Measurements from ENCODE around the gene RIN3. TPM values are rescaled to one million over a fixed set of nuclear protein-coding genes. Genes with fewer than 3 reads are reported as not detected.

Gene RIN3
- total RNA-seq, 1 donor from 2014 or later = 4.4 TPM

- no peak for DNase-seq (ENCODE audit: low read depth in 2 of 2)
These were observed 16.3 kb downstream of the RIN3 start for GRCh38 chr14:92529903-92530302.

DNA sequence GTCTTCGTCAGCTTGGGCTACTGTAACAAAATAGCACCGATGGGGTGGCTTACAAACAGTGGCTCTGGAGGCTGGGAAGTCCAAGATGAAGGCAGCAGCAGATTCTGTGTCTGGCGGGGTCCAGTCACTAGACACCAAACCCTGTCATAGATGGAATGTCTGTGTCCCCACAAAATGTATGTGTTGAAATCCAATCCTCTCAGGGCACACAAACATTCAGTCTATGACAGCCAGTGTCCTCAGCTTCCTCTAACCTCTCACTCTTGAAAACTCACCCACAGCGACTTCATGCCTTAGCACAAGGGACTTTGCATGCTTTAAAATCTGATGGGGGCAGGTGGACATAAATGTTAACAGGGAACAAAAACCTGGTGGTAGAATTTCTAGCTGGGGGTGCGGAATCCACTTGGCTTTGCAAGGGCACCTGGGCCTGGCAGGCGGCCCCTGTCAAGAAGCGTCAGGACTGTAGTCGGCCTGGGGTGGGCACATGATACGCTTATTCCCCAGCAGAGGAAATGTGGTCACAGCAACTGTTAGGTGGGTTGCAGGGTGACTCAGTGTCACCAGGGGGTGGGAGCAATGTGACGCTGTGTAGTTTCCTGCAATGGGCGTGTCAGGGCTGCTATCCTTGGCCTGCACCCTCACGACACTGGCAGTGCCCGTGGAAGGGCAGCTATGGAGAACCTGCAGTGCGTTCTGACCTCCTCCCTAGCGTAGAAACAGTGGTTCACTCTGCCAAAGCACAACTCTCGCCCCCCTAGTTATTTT, 17.7 kb downstream of the RIN3 start:
- peak; percentile 24 to 58 for DNase-seq (ENCODE audit: low read depth in 2 of 2)

- DNase-seq (ENCODE audit: low read depth in 2 of 2) = no peak
These were observed 19.0 kb downstream of the RIN3 start for GRCh38 chr14:92532490-92533163.

GRCh38 chr14:92534932-92535643, 21.5 kb downstream of the RIN3 start:
- peak in 1 of 2 donors; percentile 28 for DNase-seq (ENCODE audit: low read depth in 2 of 2)

DNA sequence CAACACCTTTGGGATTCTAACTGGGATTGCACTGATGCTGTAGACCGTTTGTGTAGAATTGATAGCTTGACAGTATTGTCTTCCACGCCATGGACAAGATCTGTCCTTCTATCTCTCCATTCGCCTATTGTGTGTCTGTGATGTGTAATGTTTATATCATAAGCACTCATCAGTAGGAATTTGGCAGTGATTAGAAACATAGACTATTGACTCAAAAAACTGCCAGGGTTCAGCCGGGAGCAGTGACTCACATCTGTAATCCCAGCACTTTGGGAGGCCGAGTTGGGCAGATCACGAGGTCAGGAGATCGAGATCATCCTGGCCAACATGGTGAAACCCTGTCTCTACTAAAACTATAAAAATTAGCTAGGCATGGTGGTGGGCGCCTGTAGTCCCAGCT, 22.6 kb downstream of the RIN3 start:
- peak; percentile 67 to 71 for DNase-seq (ENCODE audit: low read depth in 2 of 2)

GRCh38 chr14:92538412-92538985, 24.9 kb downstream of the RIN3 start:
- no peak for DNase-seq (ENCODE audit: low read depth in 2 of 2)

- no peak for DNase-seq (ENCODE audit: low read depth in 2 of 2)
These were observed 25.8 kb downstream of the RIN3 start for GRCh38 chr14:92539419-92539818.

- DNase-seq (ENCODE audit: low read depth in 2 of 2) = peak; percentile 65 to 70
These were observed 26.3 kb downstream of the RIN3 start for GRCh38 chr14:92539875-92540274.

- peak; percentile 88 to 100 for DNase-seq (ENCODE audit: low read depth in 2 of 2)
These were observed 27.0 kb downstream of the RIN3 start for GRCh38 chr14:92540472-92541048.

- no peak for DNase-seq (ENCODE audit: low read depth in 2 of 2)
These were observed 29.4 kb downstream of the RIN3 start for GRCh38 chr14:92542766-92543554.

DNA sequence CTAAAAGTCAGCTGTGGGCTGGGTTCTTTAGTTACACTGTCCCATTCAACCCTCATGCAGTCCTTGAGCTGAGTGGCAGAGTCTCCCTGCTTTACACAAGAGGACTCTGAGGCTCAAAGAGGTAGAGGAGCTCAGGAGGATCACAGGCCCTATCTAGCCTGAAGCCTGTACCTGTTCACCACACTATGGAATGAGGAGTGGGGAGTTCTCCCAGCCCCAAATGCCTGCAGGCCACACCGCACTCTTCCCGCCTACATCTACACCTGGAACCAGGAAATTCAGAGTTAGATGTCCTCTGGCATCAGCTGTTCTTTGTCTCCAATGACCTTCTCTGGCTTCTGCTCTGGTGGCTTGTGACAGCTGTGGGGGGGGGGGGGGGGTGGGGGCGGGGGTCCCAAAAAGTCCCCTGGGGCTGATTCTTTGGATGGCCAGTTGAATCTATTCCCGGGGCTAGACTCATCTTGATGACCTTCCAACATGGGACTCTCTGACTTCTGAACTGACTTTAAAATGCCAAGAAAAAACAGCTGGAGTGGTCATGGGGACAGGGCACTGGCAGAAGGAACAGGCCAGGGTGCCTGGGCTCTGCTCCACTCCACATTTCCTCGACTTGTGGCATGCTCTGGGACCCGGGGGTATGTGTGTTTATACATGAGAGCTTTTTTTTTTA, 30.6 kb downstream of the RIN3 start:
- no peak for DNase-seq (ENCODE audit: low read depth in 2 of 2)

DNA sequence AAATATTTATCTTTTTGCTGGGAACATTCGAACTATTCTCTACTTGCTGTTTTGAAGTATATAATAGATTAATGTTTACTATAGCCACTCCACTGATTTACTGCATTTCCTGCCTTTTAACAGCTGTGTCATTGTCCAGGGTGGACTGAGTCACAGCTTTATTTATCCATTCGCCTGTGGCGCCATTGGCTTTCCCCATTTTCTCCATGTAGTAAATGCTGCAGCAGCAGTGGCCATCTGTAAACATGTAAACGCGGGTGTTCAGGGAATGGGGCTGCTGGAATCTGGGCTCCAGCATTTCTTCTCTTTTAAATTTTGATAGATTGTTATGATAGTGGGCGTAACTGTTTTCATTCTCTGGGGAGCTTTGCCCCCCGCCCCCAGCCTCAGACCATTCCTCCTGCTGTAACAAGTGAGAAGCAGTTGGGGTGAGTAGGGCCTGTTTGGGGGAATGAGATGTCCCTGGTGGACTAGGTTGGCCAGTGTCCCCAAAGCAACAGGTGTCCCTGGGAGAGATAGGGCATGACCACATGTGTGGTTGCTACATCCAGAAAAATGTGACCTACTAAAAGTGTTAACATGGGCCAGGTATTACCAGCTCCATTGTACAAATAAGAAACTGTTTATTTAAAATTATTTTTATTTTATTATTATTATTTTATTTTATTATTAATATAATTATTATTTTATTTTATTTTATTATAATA, 32.9 kb downstream of the RIN3 start:
- DNase-seq (ENCODE audit: low read depth in 2 of 2) = peak; percentile 39 to 90

DNA sequence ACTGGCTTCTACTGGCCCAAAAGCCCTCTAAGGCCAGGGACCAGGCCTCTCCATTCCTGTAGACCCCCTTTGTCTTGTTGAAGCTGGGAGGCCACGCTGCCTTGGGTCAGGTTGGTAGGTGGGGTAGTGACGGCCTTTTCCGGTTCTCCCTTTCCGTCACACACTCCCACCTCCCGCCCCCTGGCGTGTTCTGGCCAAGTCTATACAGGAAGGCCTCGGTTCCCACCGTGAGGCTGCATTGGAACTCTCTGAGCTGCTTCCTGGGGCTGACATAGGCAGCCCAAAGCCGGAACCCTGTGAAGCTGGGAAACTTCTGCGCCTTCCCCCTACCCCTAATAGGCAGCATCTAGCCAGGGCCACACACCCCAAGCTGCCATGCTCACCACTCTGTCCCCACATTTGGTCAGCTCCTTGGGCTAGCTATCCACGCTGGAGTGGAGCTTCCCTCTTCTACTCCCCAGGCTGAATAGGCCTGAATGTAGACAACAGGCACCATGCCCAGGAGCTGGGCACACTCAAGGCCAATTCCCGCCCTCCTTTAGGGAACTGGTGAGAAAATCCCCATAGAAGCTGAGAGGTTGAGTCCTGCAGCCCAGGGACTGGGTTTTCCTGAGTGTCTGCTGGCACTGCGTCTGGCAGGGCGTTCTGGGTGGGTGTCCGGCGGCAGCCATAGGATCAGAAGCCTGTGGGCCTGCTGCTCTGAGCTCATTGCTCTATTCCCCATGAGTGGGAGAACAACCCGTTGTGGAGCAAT, 35.7 kb downstream of the RIN3 start:
- peak; percentile 77 to 94 for DNase-seq (ENCODE audit: low read depth in 2 of 2)

DNA sequence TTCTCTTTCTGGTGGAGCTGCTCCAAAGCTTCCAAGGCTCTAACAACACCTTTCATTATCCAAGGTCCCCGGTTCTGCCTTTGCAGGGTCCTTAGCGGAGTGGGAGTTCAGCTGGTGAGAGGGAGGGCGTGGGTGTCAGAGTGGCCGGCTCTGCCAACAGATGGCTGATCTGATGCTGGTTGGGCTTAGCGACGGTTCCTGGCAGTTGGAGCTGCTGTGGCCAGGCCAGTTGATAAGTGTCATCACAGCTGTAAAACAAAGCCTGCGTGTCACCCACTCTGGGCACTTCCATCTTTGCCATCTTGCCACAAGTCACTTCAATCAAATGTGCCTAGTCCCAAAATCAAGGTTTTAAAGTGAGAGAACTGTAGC, 36.3 kb downstream of the RIN3 start:
- DNase-seq (ENCODE audit: low read depth in 2 of 2) = peak in 1 of 2 donors; percentile 76

- DNase-seq (ENCODE audit: low read depth in 2 of 2) = no peak
These were observed 37.7 kb downstream of the RIN3 start for GRCh38 chr14:92551044-92551841.

DNA sequence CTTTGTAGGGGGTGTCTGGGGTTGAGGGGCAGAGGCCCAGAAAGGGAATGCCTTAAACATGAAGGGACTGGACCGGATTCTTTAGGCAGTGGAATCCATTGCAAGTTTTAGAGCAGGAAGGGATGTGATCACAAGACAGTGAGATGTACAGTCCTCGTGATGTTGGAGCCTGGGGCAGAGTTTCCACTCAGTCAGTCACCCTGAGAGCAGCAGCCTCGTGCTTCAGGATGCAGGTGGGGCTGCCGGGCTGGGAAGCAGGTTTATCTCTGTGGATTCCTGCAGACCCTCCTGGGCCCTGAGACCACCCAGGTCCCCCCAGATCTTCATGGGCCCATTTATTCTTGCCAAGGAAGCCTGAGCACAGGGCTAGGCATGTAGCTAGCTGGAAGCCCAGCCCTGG, 38.5 kb downstream of the RIN3 start:
- DNase-seq (ENCODE audit: low read depth in 2 of 2) = no peak

GRCh38 chr14:92553438-92553837, 39.9 kb downstream of the RIN3 start:
- DNase-seq (ENCODE audit: low read depth in 2 of 2) = peak in 1 of 2 donors; percentile 67

DNA sequence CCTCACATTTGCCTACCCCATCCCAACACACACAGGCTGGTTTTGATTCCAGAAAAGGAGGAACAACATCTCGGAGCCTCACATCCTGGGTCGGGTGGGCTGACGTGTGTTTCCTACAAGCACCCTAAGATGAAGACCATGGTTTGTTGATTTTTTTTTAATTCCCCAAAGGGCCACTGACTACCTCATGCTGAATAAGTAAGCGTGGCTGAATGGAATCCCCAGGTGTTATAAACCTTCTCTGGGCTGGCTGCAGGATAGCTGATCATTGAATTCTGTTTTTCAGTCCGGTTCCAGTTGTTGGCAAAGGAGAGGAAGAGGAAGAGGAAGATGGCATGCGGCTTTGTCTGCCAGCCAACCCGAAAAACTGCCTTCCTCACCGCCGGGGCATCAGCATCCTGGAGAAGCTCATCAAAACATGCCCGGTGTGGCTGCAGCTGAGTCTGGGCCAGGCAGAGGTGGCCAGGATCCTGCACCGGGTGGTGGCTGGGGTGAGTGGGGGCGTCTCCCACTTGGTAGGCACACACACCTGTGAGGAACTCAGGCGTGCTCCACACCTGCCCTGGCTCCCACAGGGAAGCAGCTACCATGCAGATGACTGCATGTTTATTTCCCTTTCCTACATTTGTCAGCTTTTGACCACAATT, 42.0 kb downstream of the RIN3 start:
- DNase-seq (ENCODE audit: low read depth in 2 of 2) = no peak
